ENCODE data around the gene SLC25A13. TPM values are rescaled to one million over a fixed set of nuclear protein-coding genes. Genes with fewer than 3 reads are reported as not detected.

SLC25A13 gene
- total and polyA plus RNA-seq, 12 donors, result 10.8 to 55.1 (median 33.9) TPM

GRCh38 chr7:96212474-96212873 lies 109.4 kb downstream of the SLC25A13 start:
- intact Hi-C loops (cut with DNase I), result no loop called here
- TF ChIP-seq, protein P1, sequence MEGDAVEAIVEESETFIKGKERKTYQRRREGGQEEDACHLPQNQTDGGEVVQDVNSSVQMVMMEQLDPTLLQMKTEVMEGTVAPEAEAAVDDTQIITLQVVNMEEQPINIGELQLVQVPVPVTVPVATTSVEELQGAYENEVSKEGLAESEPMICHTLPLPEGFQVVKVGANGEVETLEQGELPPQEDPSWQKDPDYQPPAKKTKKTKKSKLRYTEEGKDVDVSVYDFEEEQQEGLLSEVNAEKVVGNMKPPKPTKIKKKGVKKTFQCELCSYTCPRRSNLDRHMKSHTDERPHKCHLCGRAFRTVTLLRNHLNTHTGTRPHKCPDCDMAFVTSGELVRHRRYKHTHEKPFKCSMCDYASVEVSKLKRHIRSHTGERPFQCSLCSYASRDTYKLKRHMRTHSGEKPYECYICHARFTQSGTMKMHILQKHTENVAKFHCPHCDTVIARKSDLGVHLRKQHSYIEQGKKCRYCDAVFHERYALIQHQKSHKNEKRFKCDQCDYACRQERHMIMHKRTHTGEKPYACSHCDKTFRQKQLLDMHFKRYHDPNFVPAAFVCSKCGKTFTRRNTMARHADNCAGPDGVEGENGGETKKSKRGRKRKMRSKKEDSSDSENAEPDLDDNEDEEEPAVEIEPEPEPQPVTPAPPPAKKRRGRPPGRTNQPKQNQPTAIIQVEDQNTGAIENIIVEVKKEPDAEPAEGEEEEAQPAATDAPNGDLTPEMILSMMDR (IDR thresholded peaks at IDR 0.05), result no peak
- no peak for TF ChIP-seq POLR2A (IDR thresholded peaks at IDR 0.05)

GRCh38 chr7:96211954-96212353 lies 109.9 kb downstream of the SLC25A13 start:
- Histone ChIP-seq H3K4me3 (no peak overlapping the region), H3K36me3 (replicated peaks in 1 of 2) (no peaks in the 10 kb centered on the region), H3K9me3 (replicated peaks in 1 of 3) (no peaks in the 10 kb centered on the region), H3K27me3 (no peaks in the 10 kb centered on the region), H3K4me1 (replicated peaks in 1 of 2) (no peaks in the 10 kb centered on the region), H3K27ac (no peak overlapping the region)
- DNase-seq, result no peak
- TF ChIP-seq, protein P1 (IDR thresholded peaks at IDR 0.05), result no peak
- TF ChIP-seq POLR2A (IDR thresholded peaks at IDR 0.05), result no peak
- intact Hi-C loops (cut with DNase I), result no loop called here

More at GRCh38 chr7:96212474-96212873, 109.4 kb downstream of the SLC25A13 start:
- no peak overlapping the region for H3K27ac ChIP-seq
- H3K36me3 ChIP-seq (replicated peaks in 1 of 2), result no peaks in the 10 kb centered on the region
- DNase-seq, result no peak
- H3K4me3 ChIP-seq, result no peak overlapping the region
- 97 to 100% (median 98%) methylated on average over 2 of the region's 2 CpGs for WGBS, 4 donors
- H3K4me1 ChIP-seq (replicated peaks in 1 of 2), result no peaks in the 10 kb centered on the region
- H3K27me3 ChIP-seq, result no peaks in the 10 kb centered on the region
- H3K9me3 ChIP-seq (replicated peaks in 1 of 3), result no peaks in the 10 kb centered on the region

- Histone ChIP-seq H3K4me1 (replicated peaks in 1 of 2) (no peaks in the 10 kb centered on the region), H3K9me3 (replicated peaks in 1 of 3) (no peaks in the 10 kb centered on the region), H3K27ac (no peak overlapping the region), H3K27me3 (no peaks in the 10 kb centered on the region), H3K36me3 (replicated peaks in 1 of 2) (no peaks in the 10 kb centered on the region), H3K4me3 (no peak overlapping the region)
- TF ChIP-seq POLR2A (IDR thresholded peaks at IDR 0.05), result no peak
- TF ChIP-seq, protein P1 (IDR thresholded peaks at IDR 0.05), result no peak
- intact Hi-C loops (cut with DNase I), result no loop called here
- no peak for DNase-seq
- 93 to 98% (median 96%) methylated on average over 2 of the region's 2 CpGs for WGBS, 4 donors
These were observed 116.2 kb downstream of the SLC25A13 start for GRCh38 chr7:96205665-96206064.

DNA sequence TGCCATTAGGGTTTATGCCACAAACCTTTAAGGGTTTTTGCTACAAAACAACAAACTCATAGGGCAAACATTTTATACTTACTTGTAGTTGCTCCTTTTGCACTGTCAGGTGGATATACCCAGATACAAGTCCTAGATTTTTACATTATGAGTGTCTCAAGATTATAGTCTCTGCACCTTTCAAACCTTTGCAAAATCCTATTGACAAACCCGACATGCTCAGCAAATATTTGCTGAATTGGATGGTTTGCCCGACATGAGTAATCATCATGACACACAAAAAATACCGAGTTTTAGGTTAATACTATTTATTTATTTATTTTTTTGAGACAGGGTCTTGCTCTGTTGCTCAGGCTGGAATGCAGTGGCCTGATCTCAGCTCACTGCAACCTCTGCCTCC lies 117.3 kb downstream of the SLC25A13 start:
- DNase-seq, result no peak
- intact Hi-C loops (cut with DNase I), result no loop called here
- WGBS, 4 donors, result 95 to 99% (median 96%) methylated on average over 3 of the region's 3 CpGs
- H3K9me3 ChIP-seq (replicated peaks in 1 of 3), result no peaks in the 10 kb centered on the region
- H3K27me3 ChIP-seq, result no peaks in the 10 kb centered on the region
- no peaks in the 10 kb centered on the region for H3K36me3 ChIP-seq (replicated peaks in 1 of 2)
- H3K27ac ChIP-seq, result no peak overlapping the region
- no peaks in the 10 kb centered on the region for H3K4me1 ChIP-seq (replicated peaks in 1 of 2)
- no peak for TF ChIP-seq POLR2A (IDR thresholded peaks at IDR 0.05)
- TF ChIP-seq, protein P1 (IDR thresholded peaks at IDR 0.05), result no peak
- H3K4me3 ChIP-seq, result no peak overlapping the region
